Aorta (tissue), 5 donors: ENCODE measurements around the gene TMEM253. TPM values are rescaled to one million over a fixed set of nuclear protein-coding genes. Genes with fewer than 3 reads are reported as not detected.

Experiments used
- ATAC-seq: fragments of 200-7000 bp; cut with Tn5 transposase; one replicate; pipeline ENCODE4 v1.9.1; 2022; ENCODE audit warnings: moderate library complexity; ENCODE audit not compliant: low FRiP score
- DNase-seq, 2 donors: peaks; one replicate each; pipeline ENCODE4 v3.0.0-alpha.2; 2020
- H3K27ac ChIP-seq, 2 donors: one replicate each; pipeline ENCODE4 v1.5.1; 2013; ENCODE audit warnings: low read length in 2 of 2, mild to moderate bottlenecking in 2 of 2, moderate library complexity in 2 of 2, control low read depth in 1 of 2, inconsistent platforms in 1 of 2, low read depth in 1 of 2
- H3K27me3 ChIP-seq, 2 donors: one replicate each; pipeline ENCODE4 v1.6.1; 2013; ENCODE audit warnings: control low read depth in 1 of 2, low read length in 1 of 2, mild to moderate bottlenecking in 1 of 2, moderate library complexity in 1 of 2; ENCODE audit not compliant: insufficient read depth in 2 of 2, control insufficient read depth in 1 of 2
- H3K36me3 ChIP-seq, 2 donors: one replicate each; pipeline ENCODE4 v1.6.1; 2013; ENCODE audit warnings: control low read depth in 1 of 2, low read length in 1 of 2, mild to moderate bottlenecking in 1 of 2; ENCODE audit not compliant: insufficient read depth in 2 of 2, control insufficient read depth in 1 of 2
- H3K4me1 ChIP-seq, 2 donors: one replicate each; pipeline ENCODE4 v1.6.1; 2013; ENCODE audit warnings: low read length in 2 of 2, control low read depth in 1 of 2, mild to moderate bottlenecking in 1 of 2, moderate library complexity in 1 of 2; ENCODE audit not compliant: insufficient read depth in 2 of 2, control insufficient read depth in 1 of 2
- H3K4me3 ChIP-seq, 2 donors: one replicate each; pipeline ENCODE4 v1.5.1; 2013; ENCODE audit warnings: low read length in 2 of 2, control low read depth in 1 of 2, mild to moderate bottlenecking in 1 of 2
- H3K9me3 ChIP-seq: one replicate; pipeline ENCODE4 v1.6.1; 2013; ENCODE audit warnings: mild to moderate bottlenecking, low read length; ENCODE audit not compliant: control insufficient read depth
- WGBS, 2 donors: extraction: QIAGEN DNeasy Blood & Tissue Kit; methylation state at CpG; one replicate each; pipeline ENCODE4 v1.1.7; 2013; 5-methylcytosine and 5-hydroxymethylcytosine counted together
- intact Hi-C, 2 donors: fragments of 100-400 bp; cut with DNase I; formaldehyde crosslinking; loops; one replicate each; pipeline versions ENCODE4 v1.14.2 to v1.15.0; 2022
- polyA plus RNA-seq, 2 donors: library from polyadenylated mRNA; stranded (reverse); fragments of 200-250 nt; gene quantifications; one replicate each; pipeline ENCODE4 v1.2.3, GENCODE V29; 2013
- total RNA-seq, 2 donors: library from RNA; stranded (reverse); fragmentation: NEBNext Ultra II Directional; extraction: Animal tissue kit (Norgen Biotek cat#: 25700); gene quantifications; one replicate each; pipeline ENCODE4 v1.2.1, GENCODE V29; 2021
- donor health status: healthy with polysubstance abuse.
- donor health status: Bipolar disorder and iron deficiency.
- donor health status: DM: no; HTN: no; CAD: no.
- donor health status: DM: no; HTN: no; CAD: no.
- donor health status: DM: yes; HTN: yes; CAD: no.

Gene TMEM253
- total and polyA plus RNA-seq, 4 donors = 0.64 to 6.4 TPM; not detected in 2

DNA sequence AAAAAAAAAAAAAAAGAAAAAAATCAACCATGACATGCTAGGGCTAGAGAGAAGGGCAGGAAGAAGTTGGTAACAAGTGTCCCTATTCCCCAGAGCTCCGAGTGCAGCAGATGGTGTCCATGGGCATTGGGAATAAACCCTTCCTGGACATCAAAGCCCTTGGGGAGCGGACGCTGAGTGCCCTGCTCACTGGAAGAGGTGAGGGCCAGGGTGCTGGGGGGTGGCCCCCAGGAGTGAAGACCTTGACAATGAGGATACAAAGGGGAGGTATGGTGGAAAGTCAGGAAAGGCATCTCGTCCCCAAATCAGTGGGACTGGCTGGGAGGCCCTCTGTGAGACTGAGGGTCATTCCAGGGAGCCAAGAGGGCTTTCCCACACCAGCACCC is 14.0 kb upstream of the TMEM253 start:
- peaks cover 0 to 13% of the 10 kb centered on the region in 2 donors for H3K36me3 ChIP-seq
- intact Hi-C loops = no loop called here
- no peaks in the 10 kb centered on the region for H3K27me3 ChIP-seq
- no peaks in the 10 kb centered on the region for H3K9me3 ChIP-seq
- no peak overlapping the region for H3K4me3 ChIP-seq
- H3K4me1 ChIP-seq = no peaks in the 10 kb centered on the region
- ATAC-seq = peak; percentile 6
- H3K27ac ChIP-seq = no peak overlapping the region
- no peak for DNase-seq
- whole genome bisulfite sequencing, 2 donors = 78 to 80% methylated on average over 4 of the region's 4 CpGs

DNA sequence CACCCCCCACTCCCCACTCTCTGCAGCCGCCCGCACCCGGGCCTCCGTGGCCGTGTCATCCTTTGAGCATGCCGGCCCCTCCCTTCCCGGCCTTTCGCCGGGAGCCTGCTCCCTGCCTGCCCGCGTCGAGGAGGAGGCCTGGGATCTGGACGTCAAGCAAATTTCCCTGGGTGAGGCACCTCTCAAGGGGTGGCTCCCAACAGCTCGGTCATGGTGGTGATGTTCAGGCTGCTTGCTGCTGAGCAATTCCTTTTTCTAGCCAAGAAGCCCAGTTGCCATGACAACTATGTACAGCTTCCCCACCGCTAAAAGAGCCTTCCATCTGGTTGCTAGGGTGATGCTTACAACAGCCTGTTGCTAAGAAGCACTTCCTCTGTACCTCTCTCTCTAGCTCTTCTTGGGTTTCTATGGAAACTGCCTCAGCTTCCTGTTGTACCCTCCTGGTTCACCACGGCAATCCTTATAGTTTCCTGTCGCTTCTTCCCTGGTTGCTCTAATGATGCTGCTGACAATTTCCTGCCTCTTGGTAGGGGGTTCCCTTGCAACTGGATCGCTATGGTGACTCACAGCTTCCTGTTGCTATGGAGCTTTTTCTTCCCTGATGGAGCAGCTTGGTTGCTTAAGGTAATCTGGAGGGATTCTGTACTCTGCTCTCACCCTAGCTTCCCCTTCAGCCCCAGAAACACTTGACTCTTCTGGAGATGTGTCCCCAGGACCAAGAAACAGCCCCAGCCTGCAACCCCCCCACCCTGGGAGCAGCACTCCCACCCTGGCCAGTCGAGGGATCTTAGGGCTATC is 13.4 kb upstream of the TMEM253 start:
- no peaks in the 10 kb centered on the region for H3K27me3 ChIP-seq
- ATAC-seq (peak; percentile 33), DNase-seq (peak; percentile 66 to 85)
- H3K9me3 ChIP-seq = no peaks in the 10 kb centered on the region
- intact Hi-C loops = no loop called here
- H3K4me1 ChIP-seq = no peaks in the 10 kb centered on the region
- H3K36me3 ChIP-seq = peaks cover 0 to 10% of the 10 kb centered on the region in 2 donors
- no peak overlapping the region for H3K4me3 ChIP-seq
- 28 to 29% methylated on average over 19 of the region's 19 CpGs for WGBS, 2 donors
- H3K27ac ChIP-seq = no peak overlapping the region

DNA sequence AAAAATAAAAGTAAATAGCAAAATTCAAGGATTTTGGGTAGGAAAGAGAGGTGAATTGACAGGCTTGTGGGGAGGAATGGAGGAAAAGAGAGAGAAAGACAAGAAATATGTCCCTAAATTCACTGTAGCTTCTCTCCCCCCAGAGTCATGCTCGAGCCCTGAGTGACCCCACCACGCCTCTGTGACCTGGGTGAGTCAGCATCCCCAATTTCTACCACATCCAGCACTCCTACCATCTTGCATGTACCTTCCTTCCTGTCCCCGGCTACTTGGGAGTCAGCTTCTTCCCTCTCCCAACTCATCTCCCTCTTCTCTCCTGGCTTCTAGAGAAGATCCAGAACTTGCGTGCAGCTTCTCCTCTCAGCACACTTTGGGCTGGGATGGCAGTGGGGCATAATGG is 12.2 kb upstream of the TMEM253 start:
- DNase-seq (no peak), ATAC-seq (no peak)
- Histone ChIP-seq H3K4me1 (no peaks in the 10 kb centered on the region), H3K27me3 (no peaks in the 10 kb centered on the region), H3K36me3 (peaks cover 0 to 10% of the 10 kb centered on the region in 2 donors), H3K4me3 (no peak overlapping the region), H3K27ac (no peak overlapping the region), H3K9me3 (no peaks in the 10 kb centered on the region)
- intact Hi-C loops = no loop called here
- 78% methylated on average over 4 of the region's 4 CpGs for WGBS, 2 donors

DNA sequence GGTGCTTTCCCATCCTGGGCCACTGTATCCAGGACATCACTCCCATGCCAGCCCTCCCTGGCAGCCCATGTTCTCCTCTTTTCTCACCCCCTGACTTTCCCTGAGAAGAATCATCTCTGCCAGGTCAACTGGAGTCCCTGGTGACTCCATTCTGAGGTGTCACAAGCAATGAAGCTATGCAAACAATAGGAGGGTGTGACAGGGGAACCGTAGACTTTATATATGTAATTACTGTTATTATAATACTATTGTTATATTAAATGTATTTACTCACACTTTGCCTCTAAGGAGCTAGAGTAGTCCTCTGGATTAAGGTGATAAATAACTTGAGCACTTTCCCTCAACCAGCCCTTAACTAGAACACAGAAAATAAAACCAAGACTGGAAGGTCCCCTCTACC is 11.6 kb upstream of the TMEM253 start:
- H3K4me1 ChIP-seq = no peaks in the 10 kb centered on the region
- H3K36me3 ChIP-seq = peaks cover 0 to 10% of the 10 kb centered on the region in 2 donors
- DNase-seq = no peak
- no peak for ATAC-seq
- intact Hi-C loops = no loop called here
- WGBS, 2 donors = 48 to 49% methylated on average over 1 of the region's 1 CpG
- no peaks in the 10 kb centered on the region for H3K9me3 ChIP-seq
- H3K27ac ChIP-seq = no peak overlapping the region
- H3K4me3 ChIP-seq = no peak overlapping the region
- H3K27me3 ChIP-seq = no peaks in the 10 kb centered on the region

DNA sequence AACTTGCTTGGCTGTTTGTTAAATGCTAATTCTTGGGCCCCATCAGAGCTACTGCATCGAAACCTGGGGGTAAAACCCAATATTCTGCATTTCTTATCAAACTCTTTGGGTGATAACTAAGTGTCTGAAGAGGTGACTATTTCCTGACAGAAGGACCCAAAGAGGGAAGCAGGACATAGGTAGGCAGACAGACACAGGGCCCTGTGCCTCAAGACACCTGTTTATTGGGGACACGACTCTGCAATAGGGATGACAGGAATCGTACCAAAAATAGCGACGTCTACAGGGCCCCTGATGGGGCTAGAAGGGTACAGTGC is 11.0 kb upstream of the TMEM253 start:
- Histone ChIP-seq H3K36me3 (peaks cover 0 to 10% of the 10 kb centered on the region in 2 donors), H3K9me3 (no peaks in the 10 kb centered on the region), H3K4me3 (no peak overlapping the region), H3K4me1 (no peaks in the 10 kb centered on the region), H3K27ac (no peak overlapping the region), H3K27me3 (no peaks in the 10 kb centered on the region)
- intact Hi-C loops = loop anchor here (5.0 kb wide), 2 partner anchors 63 to 73 kb away; partner anchors contain the start of gene NDRG2 (in 1 of the 2)
- ATAC-seq = no peak
- no peak for DNase-seq
- WGBS, 2 donors = 70 to 76% methylated on average over 5 of the region's 5 CpGs

DNA sequence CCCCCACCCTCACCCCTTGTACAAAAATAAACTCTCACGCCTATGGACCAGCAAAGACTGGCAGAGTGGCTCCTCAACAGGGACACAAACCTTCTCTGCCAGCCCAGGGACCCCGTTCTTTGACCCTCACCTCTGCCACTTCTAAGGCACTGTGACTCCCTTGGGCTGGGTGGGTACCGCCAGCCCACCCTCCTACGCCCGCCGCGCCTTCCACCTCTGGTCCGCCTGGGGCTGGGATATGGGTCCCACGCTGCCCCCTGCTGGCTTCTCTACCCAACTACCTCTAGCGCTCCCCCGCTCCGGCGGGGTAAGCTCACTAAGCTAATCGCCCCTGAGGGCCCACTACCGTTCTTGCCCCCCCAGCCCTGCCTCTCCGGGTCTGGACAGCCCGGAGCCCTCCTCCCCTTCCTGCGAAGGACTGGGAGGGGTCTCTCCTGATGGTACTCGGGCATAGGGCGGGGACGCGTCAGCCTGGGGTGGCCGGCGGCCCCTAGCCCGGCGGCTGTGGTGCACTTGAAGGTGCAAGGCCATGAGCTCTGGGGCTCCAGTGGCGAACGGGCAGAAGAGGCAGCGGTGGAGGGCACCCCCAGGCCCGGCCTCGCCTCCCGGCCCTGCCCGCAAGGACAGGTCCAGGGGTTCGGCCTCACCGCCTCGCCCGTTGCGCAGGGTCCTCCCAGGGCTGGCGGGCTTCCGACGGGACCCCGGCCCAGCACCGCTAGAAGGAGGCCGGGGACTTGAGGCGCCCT is 10.5 kb upstream of the TMEM253 start:
- H3K4me1 ChIP-seq = no peaks in the 10 kb centered on the region
- H3K36me3 ChIP-seq = peaks cover 0 to 9% of the 10 kb centered on the region in 2 donors
- ATAC-seq = no peak
- WGBS, 2 donors = 79 to 85% methylated on average over 26 to 45 of the region's 45 CpGs
- H3K27me3 ChIP-seq = no peaks in the 10 kb centered on the region
- no peaks in the 10 kb centered on the region for H3K9me3 ChIP-seq
- DNase-seq = peak; percentile 54 to 84
- H3K27ac ChIP-seq = no peak overlapping the region
- intact Hi-C loops = loop anchor here (5.0 kb wide), 2 partner anchors 63 to 73 kb away; partner anchors contain the start of gene NDRG2 (in 1 of the 2)
- H3K4me3 ChIP-seq = no peak overlapping the region

DNA sequence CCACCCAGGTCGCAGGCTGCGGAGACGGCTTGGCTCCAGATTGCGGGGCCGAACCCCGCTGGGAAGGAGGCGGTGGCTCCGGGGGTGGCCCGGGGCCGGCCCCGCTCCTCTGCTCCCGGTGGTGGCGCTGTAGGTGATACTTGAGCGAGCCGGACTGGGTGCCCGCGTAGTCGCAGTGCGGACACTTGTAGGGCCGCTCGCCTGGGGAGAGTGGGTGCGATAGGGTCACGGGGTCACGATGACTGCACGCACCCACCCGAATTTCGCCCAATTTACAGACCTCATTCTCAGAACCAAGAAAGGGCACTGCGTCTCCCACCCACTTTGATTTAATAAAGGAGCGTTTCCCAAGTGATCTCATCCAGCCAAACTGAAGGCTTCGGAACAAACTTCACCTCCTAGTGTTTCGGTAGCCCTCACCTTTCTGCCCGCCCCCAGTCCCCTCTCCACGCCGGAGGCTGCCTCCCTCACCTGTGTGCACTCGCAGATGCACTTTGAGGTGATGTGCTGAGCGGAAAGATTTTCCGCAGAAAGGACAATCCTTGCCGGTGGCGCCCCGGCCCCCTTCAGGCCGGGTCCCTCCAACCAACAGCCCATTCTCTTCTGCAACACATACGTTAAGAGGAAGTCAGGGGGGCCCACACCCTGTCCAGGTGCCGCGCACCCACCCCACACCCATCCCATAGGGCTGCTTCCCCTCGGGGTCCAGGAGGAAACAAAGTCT is 9.8 kb upstream of the TMEM253 start:
- peaks cover 0 to 5% of the 10 kb centered on the region in 2 donors for H3K36me3 ChIP-seq
- DNase-seq = peak; percentile 47 to 75
- no peaks in the 10 kb centered on the region for H3K4me1 ChIP-seq
- H3K4me3 ChIP-seq = no peak overlapping the region
- no peak overlapping the region for H3K27ac ChIP-seq
- ATAC-seq = no peak
- H3K27me3 ChIP-seq = no peaks in the 10 kb centered on the region
- WGBS, 2 donors = 88 to 89% methylated on average over 45 of the region's 45 CpGs
- no peaks in the 10 kb centered on the region for H3K9me3 ChIP-seq
- intact Hi-C loops = loop anchor here (5.0 kb wide), 2 partner anchors 64 to 74 kb away; partner anchors contain the start of gene NDRG2 (in 1 of the 2)

DNA sequence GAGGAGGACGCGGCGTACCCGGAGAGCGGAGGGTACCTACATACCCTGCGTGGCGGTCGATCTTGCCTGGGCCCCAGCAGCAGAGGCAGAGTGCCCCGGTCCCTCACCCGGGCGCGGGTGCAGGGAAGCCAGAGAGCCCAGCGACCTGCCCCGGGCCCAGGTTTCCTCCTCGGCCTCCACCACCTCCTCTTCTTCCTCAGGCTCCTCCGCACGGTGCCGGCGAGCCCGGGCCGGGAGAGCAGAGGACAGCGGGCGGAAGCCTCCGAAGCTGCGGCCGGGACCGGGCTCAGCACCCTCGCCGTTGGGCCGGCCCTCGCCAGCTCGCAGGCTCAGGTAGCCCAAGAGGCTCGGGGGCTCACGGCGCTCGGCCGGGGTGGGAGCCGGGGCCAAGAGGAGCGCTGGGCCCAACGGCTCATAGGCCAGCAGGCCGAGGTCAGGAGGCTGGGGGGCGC is 9.0 kb upstream of the TMEM253 start:
- Histone ChIP-seq H3K9me3 (no peaks in the 10 kb centered on the region), H3K4me3 (no peak overlapping the region), H3K27ac (no peak overlapping the region), H3K27me3 (no peaks in the 10 kb centered on the region), H3K4me1 (no peaks in the 10 kb centered on the region), H3K36me3 (peaks cover 0 to 5% of the 10 kb centered on the region in 2 donors)
- DNase-seq (peak in 1 of 2 donors; percentile 76), ATAC-seq (no peak)
- WGBS, 2 donors = 87 to 88% methylated on average over 40 to 42 of the region's 42 CpGs
- intact Hi-C loops = loop anchor here (1.0 to 5.0 kb wide), 5 partner anchors 23 to 77 kb away; partner anchors contain the start of gene NDRG2 (in 1 of the 2)
